Right forelimb (tissue), 1 donor: ENCODE data around the gene ADAMTS15.

Experiments
- DNase-seq: peaks from one replicate; pipeline ENCODE4 v3.0.0-alpha.2; 2018

ADAMTS15 gene, protein sequence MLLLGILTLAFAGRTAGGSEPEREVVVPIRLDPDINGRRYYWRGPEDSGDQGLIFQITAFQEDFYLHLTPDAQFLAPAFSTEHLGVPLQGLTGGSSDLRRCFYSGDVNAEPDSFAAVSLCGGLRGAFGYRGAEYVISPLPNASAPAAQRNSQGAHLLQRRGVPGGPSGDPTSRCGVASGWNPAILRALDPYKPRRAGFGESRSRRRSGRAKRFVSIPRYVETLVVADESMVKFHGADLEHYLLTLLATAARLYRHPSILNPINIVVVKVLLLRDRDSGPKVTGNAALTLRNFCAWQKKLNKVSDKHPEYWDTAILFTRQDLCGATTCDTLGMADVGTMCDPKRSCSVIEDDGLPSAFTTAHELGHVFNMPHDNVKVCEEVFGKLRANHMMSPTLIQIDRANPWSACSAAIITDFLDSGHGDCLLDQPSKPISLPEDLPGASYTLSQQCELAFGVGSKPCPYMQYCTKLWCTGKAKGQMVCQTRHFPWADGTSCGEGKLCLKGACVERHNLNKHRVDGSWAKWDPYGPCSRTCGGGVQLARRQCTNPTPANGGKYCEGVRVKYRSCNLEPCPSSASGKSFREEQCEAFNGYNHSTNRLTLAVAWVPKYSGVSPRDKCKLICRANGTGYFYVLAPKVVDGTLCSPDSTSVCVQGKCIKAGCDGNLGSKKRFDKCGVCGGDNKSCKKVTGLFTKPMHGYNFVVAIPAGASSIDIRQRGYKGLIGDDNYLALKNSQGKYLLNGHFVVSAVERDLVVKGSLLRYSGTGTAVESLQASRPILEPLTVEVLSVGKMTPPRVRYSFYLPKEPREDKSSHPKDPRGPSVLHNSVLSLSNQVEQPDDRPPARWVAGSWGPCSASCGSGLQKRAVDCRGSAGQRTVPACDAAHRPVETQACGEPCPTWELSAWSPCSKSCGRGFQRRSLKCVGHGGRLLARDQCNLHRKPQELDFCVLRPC

DNA sequence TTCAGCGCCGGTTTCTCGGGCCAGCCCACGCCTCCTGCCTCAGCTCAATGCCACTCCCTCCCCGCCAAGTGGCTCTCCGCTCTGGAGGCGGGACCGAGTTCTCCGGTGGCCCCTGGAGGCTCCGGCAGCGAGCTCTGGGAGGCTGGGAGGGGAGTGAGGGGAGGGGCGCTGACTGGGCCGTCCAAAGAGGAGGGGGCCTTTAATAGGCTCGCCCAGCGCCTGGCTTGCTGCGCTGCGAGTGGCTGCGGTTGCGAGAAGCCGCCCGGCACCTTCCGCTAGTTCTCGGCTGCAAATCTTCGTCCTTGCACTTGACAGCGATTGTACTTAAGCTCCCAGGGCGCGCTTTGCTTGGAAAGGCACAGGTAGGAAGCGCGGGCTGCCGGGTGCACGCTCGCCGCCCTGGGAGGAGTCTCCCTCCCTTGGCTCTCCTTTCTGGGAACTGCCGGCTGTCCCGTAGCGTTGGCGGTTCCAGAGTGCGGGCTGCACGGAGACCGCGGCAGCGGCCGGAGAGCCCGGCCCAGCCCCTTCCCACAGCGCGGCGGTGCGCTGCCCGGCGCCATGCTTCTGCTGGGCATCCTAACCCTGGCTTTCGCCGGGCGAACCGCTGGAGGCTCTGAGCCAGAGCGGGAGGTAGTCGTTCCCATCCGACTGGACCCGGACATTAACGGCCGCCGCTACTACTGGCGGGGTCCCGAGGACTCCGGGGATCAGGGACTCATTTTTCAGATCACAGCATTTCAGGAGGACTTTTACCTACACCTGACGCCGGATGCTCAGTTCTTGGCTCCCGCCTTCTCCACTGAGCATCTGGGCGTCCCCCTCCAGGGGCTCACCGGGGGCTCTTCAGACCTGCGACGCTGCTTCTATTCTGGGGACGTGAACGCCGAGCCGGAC lies at the start of gene ADAMTS15:
Gene ADAMTS15 (plus strand): TSS at position 230 of the 894 bp plus-strand sequence. CDS start 329 bp downstream, at position 559.
- DNase-seq: peak; percentile 90

DNA sequence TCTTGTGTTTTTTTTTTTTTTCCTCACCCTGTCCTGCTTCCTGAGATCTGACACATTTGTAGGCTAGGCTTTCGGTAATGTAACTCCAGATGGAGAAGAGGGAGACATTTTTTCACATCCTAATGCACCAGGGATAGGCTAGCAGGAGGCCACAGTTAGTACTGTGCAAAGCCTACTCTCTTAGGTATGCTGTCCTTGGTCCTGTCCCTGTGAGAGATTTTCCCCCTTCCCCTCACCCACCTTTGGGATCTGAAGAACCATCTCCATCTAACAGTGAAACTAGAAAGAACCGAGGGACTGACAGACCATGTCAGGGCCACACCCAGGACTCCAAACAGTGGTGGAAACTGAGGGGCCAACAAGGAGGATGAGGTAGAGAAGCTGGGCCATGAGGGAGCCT lies 49.2 kb upstream of the ADAMTS15 start:
- no peak for DNase-seq

DNA sequence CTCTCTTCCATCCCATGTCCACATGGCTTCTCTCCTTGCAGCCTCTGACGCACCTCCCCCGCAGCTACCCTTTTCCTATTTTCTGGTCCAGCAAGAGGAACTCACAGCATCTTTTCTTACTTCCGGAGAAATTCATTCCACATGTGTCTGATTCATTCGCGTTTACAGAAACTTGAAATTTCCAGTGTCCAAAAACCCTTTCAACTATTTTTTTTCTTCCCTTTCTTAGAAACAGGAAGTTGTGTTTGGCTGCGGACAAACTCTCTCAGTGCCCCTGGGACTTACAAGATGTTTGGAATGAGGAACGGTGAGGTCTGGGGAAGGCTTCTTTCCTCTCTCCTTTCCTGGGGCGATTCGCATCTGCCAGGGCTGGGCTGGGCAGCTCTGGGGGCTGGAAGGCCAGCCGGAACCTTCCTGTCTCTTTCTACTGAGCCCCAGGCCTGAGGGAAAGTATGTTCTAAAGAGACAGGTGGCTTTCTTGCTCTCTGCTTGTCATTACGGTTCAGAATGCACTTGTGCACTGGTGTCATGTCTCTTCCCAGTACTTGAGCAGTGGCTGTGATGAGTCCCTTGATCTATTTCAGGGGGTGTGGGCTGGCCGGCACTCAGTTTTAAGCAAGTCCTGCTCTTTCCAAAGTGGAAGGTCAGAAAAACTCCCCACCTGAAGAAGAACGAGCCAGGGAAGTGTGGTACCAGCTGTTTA lies 47.5 kb upstream of the ADAMTS15 start:
- DNase-seq: no peak

DNA sequence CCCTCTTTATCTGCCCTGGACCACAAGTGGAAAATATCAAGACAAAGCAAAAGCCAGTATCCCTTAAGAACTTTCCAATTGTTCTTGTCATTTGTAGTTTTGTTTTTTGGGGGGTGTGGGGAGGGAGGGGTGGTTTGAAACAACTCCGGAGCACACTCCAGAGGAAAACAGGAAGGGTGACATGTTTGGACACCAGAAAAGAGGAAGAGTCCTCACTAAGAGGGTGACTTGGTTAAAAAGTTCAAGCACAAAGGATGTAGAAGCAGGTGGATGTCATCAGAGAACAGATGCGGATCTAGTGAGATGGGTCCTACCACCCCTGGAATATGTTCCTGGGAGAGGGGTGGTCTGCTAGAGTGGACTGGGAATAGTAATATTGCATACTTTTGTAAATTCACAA lies 45.9 kb upstream of the ADAMTS15 start:
- DNase-seq: no peak

DNA sequence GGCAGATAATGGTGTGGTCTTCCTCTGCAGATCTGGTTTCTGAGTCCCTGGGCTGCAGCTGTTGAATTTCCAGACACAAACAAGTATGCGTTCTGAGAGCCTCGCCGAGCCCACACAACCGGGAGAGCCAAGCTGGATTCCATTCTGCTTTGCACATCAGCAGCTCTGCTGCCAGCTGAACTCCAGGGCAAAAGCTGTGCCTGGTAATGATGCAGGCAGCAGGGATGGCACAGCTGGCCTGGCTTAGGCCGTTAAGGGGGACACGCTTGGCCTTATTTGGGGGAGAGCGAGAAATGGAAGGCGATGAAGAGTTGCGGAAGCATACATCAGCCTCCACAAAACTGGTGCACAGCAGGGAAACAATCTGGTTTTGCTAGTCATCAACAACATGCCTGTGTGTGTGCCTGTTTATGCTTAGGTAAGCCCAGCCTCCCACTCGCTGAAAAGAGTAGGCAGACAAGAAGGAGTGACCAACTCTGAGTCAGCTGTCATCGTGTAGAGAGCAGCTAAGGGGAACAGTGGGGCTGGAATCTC lies 45.1 kb upstream of the ADAMTS15 start:
- peak; percentile 78 for DNase-seq

DNA sequence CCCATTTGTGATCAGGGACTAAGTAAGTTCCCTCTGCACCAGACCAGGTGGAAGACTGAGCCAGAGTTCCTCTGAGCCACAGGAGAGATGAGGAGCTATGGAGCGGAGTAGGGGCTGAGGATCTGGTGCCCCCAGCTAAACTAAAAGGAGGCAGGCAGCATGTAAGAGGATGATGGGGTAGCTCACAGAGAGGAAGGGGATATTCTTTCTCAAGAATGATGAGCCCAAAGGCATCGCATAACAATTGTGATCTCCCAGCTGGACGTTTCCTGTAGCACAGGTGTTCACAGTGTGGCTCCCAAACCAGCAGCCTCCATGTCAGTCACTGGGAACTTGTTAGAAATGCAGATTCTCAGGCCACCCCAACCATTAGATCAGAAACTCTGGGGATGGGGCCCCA lies 44.5 kb upstream of the ADAMTS15 start:
- no peak for DNase-seq

DNA sequence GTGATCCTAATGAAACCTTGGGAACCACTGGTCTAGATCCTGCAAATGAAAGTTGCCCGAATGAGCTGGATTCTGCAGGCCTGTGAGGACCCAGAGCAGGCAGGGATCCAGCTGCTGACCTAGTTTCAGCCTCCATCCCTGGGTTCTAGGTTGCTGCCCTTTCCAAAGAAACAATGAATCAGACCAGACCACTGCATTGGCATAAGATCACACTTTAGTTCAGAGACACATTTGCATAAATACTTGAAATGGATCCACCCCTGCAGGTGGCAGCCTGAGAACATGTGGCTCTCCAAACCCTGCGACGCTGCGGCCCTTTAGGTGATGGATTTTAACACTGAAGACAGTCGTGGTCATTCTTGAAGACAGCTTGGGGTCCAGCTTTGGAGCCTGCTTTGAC lies 43.7 kb upstream of the ADAMTS15 start:
- no peak for DNase-seq

DNA sequence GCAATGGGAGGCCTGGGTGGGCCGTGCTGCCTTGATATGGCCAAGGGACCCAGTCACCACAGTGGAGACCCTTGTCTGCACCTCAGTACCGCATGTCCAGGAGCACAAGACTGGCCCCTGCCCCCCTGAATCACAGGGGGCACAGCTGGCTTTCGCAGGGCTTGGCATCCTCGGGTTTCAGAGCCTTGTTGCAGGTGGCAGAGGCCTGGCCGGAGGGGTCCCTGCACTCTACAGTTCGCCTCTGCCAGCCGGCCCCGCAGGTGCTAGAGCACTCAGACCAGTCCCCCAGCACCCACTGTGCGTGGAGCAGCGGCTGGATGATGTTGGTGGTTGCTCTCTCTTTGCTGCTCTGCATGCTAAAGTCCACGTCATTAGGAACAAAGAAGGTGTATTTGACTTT lies 43.0 kb upstream of the ADAMTS15 start:
- no peak for DNase-seq

DNA sequence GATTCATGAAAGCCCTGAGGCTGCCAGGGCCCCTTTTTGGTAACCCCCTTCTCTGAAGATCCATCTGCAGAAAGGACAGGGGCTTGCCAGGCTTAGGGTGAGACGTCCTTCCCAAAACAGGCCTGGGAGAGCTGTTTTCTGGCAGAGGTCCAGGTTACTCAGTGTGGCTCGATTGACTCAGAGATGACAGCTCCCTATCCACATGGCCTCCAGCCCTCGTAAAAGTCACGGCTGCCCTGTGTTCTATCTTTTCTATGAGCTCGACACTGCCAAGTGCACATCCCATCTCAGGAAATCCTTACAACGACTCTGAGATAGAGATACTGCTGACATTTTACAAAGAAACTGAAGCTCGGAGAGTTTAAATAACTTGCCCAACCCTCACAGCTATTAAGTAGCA lies 40.5 kb upstream of the ADAMTS15 start:
- no peak for DNase-seq

DNA sequence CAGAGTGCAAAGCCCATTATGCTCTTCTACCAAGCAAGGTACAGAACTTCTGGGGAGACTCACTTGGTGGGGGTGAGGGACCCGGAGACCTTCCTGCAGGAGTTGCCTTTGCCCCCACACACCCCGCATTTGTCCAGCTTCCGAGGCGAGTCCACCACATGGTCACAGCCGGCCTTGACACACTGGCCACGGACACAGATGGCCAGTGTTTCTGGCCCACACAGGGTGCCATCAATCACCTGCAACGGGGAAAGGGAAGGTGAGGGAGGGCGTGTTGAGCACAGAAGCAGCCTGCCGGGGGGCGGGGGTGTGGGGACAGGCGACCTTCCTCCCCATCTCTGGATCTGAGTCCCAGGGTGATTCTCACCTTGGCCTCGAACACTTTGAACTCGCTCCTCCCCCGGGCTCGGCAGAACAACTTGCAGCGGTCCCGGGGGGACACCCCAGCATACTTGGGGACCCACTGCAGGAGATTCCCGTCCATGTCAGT lies 40.0 kb upstream of the ADAMTS15 start:
- DNase-seq: no peak

DNA sequence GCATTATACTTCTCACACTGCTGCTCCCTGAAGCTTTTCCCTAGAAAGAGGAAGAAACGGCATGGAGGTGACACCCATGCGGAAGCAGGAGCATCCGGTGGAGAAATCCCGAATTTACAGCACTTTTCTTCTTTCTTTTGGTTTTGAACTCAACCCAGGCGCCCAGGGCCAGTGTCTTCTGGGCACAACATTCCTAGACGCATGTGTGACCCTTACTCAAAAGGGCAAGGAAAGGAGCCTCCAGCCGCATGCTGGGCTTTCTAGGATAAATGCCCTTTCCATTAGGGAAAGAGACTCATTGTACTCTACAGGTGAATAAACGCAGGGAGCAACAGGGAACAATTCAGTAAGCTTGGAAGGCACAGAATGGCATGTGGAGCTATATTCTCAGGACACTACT lies 39.5 kb upstream of the ADAMTS15 start:
- no peak for DNase-seq

DNA sequence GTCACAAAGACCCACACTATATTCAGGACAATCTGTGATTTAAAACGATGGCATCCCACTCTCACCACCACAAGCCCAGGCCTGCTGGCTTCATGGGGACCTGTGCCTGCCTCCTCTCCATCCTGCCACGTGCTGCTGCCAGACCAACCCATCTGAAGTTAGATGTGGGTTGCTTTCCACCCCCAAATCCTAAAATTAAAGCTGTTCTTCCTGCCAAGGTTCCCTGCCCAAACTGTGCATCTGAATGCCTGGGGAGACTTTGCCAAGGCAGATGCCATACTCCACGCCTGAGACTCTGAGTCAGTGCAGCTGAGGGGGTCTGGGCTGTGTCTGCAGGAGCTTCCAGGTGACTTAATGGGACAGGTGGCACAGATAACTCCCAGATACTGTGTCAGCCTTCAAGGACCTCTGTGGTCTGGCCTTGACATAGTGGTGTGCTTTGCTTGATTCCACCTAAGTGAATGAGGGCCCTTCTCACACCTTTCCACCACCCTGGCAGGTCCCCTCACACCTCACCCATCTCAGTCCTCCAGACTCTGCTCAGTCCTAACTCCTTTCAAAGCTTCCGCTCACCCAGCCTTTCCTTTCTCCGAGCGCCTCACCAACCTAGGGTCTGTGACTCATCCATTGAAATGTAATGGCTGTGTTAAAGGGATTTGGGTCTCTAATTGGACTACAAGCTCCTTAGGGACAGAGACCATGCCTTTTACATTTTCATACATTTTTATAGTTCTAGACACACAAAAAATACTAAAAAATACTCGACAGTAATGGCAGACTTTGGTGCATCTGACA lies 38.7 kb upstream of the ADAMTS15 start:
- DNase-seq: no peak

DNA sequence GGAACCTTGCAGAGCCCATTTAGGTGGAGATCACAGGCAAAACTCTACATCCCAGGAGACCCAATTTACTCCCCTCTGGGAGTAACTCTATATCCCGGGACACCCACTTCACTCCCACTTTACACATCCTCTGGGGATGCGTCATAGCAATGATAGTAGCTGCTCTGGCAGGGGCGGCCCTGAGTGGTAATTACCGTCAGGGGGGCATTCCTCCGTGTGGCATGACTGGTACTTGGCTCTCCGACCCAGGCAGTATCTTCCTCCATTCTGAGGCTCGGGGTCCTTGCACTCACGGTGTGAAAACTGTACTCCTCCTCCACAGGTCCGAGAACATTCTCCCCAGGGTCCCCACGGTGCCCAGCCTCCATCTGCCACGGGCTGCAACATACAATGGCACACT lies 37.2 kb upstream of the ADAMTS15 start:
- no peak for DNase-seq

DNA sequence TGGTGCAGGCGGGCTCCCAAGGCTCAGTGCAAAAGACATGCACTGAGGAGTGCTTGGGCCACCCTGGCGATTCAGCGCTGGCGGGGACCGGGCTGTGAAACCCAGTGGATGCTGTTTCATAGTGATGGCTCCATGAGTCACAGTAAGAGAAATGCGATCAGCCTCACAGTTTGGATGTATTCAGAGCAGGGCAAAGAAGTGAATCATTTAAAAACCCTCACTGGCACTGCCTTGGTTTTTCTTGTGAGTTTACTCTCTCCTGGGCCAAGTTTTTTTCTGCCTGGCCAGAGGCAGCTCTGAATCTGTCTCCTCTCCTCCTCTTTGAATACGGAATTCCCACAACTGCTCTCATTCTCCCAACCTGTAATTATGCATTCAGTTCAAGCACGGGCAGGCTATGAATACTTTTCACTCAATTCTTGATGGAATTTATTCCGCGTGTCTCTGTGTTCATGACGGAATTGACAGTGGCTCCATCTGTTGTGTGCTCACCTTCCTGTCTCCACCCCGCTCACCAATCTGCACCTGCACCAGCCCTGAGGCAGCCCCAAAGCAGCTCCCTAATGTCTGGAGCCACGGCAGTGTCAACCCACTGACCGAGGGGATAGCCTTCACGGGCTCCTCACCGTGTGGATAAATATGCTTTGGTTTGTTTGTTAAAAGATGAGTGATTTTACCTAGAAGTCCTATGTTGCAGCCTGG lies 34.9 kb upstream of the ADAMTS15 start:
- no peak for DNase-seq

DNA sequence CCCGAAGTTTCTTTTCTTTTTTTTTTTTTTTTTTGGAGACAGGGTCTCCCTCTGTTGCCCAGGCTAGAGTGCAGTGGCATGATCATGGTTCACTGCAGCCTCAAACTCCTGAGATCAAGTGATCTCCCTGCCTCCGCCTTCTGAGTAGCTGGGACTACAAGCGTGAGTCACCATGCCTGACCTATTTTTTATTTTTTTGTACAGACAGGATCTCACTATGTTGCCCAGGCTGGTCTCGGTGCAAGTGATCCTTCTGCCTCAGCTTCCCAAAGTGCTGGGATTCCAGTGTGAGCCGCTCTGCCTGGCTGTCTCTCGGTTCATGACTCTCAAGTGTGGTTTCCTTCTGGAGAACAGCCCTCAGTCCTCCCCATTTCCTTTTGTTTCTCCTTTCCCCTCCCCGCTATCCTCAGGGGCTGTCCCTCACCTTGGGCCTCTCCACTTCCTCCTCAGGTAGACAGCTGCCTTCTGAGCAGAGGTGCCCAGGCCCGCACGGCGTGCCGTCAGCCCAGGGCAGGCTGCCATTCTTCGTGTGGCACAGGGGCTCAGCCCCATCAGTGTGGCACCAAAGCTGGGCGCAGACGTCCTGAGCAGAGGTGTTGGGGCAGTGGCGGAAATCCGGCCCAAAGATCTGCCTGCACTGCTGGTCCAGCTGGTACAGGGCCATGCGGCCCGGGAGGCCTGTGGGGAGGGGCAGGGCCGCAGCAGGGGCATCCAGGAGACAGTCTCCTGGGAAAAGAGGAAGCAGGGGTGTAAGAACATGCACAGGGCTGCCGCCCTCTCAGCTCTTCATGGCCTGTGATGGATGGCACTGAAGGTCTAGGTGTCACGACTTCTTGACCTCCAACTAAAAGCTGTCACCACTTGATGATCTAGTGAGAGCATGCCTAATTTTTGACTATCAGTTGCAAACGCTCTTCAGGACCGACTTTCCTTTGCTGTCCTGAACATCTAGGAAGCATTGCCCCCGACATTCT lies 34.1 kb upstream of the ADAMTS15 start:
- no peak for DNase-seq

DNA sequence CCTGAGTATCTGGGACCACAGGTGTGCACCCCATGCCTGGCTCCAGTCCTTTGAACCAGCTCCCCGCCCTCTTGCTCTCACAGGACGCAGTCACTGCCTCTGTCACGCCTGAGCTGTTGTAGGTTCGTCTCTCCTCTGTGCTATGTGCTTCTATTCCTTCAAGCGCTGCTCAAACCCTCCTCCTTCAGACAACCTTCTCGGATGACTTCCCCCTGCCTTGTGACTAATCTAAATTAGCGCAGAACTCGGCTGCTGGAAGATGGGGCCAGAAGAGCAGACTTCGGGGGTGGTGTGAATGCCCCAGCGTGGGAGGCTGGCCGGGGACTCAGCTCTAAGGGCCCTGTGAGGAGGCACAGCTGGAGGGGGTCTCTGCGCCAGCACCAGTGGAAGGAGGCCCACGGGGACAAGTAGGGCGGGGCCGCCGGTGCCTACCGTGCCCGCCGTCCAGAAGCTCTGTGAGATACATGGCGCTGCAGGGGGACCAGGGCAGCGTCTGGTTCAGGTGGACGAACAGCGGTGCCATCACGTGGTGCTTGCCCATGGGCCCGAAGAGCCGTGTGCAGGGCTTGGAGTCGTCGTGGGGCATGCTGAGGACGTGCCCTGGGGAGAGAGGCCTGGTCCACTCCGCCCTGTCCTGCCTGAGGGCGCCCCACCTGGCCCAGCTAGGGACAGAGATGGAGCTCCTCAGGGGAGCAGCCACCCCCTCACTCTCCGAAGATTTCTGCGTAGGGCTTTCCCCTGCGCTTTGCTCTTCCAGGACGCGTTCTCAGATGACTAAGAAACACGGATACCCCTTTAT lies 32.5 kb upstream of the ADAMTS15 start:
- DNase-seq: no peak

DNA sequence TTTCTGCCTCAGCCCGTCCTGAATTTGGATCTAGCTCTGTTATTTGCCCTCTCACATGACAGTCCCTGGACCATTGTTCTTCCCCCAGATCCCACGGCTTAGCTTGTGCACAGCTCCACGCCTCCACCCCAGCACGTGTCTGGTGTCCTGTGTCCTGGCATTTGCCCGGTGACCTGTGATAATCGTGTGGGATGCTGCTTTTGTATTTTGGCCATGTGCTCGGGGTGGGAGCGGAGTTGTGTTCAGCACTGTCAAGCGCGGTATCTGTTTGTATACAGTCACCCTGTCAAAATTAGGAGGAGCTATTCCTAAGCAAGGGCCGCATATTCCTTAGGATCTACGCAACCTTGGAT lies 31.9 kb upstream of the ADAMTS15 start:
- DNase-seq: no peak

DNA sequence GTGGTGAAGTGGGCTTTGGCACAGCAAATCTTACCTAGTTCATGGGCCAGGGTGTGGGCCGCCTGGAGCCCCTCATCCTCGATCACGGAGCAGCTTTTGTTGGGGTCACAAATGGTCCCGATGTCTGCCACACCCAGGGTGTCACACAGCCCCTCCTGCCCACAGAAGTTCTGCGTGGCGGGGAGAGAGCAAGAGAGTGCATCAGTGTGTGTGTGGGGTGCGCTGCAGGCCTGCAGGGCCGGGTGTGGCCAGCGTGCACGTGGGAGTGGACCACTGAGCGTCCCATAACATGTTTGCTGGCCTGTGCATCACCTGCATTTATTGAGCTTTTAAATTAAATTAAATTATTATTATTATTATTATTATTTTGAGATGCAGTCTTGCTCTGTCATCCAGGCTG lies 31.5 kb upstream of the ADAMTS15 start:
- DNase-seq: no peak
